CD4-positive, alpha-beta T cell treated with Interleukin-17A for 1 hour (primary cell): ENCODE data around the gene TAF4.

Source experiments
- DNase-seq: peaks from one replicate; pipeline ENCODE4 v3.0.0-alpha.2; 2020

Gene TAF4

DNA sequence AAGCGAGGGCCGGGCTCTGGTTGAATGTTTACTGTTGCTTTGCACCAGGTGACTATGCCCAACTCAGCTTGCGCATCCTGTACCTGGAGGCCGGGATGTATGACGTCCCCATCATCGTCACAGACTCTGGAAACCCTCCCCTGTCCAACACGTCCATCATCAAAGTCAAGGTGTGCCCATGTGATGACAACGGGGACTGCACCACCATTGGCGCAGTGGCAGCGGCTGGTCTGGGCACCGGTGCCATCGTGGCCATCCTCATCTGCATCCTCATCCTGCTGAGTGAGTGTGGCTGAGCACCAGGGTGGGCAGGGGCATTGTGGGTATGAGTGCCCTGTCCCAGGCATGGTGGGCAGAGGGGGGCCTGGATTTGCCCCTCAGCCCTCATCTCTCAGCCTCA, 136.1 kb downstream of the TAF4 start:
- no peak for DNase-seq

DNA sequence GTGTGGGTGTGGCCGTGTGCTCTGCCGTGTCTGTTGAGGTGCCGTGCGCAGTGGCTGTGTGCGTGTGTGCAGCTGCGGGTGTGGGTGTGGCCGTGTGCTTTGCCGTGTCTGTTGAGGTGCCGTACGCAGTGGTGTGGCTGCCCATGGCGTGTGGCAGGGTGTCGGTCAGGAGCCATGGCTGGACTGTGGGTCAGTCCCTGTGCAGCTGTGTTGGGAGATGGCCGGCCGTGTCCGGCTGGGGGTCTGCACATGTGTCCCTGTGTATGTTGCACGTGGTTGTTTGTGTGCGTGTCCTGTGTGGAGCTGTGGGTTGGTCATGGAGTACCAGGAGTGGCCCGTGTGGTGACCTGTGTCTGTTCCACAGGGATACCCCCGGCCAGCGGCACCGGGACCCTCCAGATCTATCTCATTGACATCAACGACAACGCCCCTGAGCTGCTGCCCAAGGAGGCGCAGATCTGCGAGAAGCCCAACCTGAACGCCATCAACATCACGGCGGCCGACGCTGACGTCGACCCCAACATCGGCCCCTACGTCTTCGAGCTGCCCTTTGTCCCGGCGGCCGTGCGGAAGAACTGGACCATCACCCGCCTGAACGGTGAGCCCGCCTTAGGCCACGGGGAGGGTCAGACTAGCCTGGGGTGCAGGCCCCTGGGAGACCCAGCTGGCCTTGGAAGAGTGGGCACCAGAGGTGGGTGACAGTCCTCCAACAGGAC, 137.7 kb downstream of the TAF4 start:
- DNase-seq = no peak

DNA sequence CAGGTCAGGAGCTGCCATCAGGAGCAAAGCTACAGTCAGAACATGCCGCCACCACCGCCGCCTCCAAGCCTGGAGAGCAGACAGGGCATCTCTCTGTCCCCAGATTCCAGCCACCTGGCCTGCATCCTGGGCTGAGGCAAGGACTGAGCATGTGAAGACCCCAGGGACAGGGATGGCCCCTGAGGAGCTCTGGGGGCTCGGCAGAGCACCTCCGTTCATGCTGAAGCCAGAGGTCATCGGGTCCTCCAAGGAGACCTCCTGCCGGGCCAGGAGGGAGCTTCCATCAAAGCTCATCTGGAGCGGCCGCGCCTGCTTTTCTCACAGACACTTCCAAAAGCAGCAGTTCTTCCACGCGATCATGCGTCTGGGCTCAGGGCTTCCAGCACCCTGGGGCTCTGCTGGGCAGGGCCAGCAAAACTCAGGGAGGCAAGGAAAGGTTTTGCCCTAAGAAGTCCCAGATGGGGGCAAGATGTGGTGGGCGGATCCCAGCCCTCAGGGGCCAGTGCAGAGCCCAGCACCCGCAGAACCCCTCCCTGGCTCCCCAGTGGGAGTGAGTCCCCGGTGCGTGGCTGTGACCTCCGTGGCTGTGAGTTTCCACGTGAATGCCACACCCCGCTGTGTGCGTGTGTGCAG, 138.4 kb downstream of the TAF4 start:
- no peak for DNase-seq

DNA sequence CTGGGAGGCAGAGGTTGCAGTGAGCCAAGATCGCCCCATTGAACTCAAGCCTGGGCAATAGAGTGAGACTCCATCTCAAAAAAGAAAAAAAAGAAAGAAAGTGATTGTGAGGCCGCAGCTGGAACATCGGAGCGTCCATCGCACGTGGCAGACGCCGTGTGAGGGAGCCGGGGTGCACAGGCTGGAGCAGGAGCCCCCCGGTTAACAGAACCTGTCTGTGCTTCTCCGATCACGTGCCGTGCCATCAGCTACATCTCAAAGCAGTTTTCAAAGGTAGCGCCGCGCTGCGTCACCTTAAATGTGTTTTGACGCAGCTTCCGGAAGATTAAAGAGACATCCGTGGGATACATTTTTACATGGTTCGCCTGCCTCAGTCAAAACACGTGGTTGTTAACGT, 138.9 kb downstream of the TAF4 start:
- DNase-seq = no peak

DNA sequence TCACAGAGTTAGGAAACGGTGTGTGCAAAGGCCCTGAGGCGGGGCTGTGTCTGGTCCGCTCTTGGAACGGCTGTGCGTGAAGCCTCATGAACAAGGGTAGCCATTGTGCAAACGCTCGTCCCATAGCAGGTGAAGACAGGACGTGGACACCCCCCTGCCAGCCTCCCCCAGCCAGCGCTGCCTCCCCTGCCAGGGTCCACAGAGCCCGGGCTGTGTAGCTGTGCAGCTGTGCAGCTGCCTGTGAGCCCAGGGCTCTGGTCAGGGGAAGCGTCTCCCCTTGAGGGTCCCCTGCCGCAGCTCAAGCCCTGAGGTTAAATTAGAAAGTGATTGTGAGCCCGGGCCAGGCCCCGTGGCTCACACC, 139.4 kb downstream of the TAF4 start:
- no peak for DNase-seq

DNA sequence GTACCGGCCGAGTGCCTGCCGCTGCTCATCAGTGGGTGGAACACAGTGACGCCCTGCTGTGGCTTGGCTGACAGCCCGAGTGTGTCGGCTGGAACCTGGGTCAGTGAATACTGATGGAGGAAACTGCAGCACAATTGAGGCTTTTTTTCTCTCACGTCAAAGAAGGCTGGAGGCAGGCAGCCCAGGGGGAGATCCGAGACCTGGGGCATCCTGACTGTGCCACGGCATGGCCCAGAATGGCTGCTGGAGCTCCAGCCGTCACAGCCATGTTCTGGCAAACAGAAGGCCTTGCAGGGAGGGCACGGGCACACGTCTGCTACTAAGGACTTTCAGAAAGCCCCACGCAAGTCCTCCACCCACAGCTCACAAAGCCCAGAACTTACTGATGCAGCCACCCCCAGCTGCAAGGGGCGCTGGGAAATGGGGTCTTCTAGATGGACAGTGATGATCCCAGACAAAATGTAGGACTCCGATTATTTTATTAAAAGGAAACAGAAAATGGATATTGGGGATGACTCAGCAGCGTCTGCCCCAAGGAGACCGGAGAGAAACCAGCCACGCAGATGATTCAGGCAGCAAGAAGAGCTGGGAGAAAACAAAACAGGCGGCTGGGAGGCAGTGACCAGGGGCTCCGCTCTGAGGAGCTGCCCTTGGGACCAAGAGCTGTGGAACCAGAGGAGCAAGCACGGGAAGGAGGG, 140.0 kb downstream of the TAF4 start:
- no peak for DNase-seq

DNA sequence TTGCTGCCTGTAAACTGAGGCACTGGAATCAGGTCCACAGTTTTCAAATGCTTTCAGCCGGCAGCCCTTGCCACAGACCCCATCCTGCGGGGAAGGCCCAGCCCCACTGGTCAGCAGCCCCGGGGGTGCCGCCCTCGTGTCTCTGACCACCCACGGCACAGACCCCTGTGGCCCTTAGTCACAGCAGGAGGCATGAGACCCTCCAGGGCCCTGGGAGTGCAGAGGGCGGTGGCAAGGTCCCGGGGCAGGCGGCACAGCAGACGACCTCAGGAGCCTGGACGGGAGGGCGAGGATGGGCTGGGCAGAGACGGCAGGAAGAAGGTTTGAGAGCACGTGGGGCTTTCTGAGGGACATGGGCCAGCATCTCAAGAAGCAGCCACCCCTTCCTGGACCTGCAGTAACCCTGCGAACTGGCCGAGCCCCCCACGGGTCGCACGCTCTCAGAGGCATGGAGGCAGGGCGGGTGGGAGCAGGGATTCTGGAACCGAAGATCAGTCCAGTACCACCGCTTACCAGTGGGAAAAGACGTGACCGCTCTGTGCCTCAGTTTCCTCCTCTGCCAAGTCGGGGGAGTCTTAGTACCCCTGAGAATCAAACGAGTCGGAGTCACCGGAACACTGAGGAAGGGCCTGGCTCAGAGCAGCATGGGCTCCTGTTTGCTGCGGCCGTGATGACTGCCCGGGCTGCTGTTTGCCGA, 140.7 kb downstream of the TAF4 start:
- no peak for DNase-seq
